Astrocyte (in vitro differentiated cells and primary cell): ENCODE data around the gene GM2A.

ENCODE experiments used
- EZH2 ChIP-seq: IDR thresholded peaks from 2 replicates; pipeline ENCODE4 v1.6.1; 2012; ENCODE audit warnings: mild to moderate bottlenecking, low read length, inconsistent platforms; ENCODE audit not compliant: insufficient read depth
- TF ChIP-seq, protein P1 (sequence below): IDR thresholded peaks from 2 replicates; pipeline ENCODE4 v1.5.1; 2011; ENCODE audit warnings: low read depth, mild to moderate bottlenecking, inconsistent platforms, low read length, moderate library complexity; ENCODE audit not compliant: insufficient read depth

DNA sequence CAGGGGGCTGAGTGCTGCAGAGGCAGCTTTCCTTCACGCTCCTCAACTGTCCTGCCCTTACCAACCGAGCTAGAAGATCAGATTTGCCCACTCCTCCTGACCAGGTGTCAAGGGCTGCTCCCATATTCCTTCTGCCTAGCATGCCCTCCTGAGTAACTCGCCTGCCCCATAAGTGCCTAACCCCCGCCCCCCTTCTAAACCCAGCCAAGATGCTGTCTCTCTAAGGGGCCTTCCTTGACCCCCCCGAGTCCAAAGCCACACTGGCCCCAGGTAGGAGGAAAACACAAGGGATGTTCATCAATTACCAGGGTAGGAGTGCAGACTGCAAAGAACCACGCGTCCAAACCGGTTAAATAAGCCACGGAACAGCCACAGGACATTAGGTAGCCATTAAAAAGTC, 33.8 kb upstream of the GM2A start:
- TF ChIP-seq, protein P1, sequence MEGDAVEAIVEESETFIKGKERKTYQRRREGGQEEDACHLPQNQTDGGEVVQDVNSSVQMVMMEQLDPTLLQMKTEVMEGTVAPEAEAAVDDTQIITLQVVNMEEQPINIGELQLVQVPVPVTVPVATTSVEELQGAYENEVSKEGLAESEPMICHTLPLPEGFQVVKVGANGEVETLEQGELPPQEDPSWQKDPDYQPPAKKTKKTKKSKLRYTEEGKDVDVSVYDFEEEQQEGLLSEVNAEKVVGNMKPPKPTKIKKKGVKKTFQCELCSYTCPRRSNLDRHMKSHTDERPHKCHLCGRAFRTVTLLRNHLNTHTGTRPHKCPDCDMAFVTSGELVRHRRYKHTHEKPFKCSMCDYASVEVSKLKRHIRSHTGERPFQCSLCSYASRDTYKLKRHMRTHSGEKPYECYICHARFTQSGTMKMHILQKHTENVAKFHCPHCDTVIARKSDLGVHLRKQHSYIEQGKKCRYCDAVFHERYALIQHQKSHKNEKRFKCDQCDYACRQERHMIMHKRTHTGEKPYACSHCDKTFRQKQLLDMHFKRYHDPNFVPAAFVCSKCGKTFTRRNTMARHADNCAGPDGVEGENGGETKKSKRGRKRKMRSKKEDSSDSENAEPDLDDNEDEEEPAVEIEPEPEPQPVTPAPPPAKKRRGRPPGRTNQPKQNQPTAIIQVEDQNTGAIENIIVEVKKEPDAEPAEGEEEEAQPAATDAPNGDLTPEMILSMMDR = no peak
- TF ChIP-seq EZH2 = no peak
